Keratinocyte (primary cell): Measurements from ENCODE around the gene PAX7.

Source experiments
- CTCF ChIP-seq, 3 experiments: IDR thresholded peaks in 1 of 3; conservative IDR thresholded peaks in 1 of 3; optimal IDR thresholded peaks in 1 of 3; 2 replicates in 2 of 3; 3 replicates in 1 of 3; pipeline versions ENCODE3 to v1.5.1; 2011; ENCODE audit warnings: low read length in 3 of 3, mild to moderate bottlenecking in 3 of 3, moderate library complexity in 2 of 3, control low read depth in 1 of 3, inconsistent platforms in 1 of 3; ENCODE audit not compliant: insufficient read depth in 2 of 3; ENCODE audit errors: extremely low read depth in 1 of 3
- EZH2 ChIP-seq: IDR thresholded peaks from one replicate; pipeline ENCODE4 v1.6.1; 2012; ENCODE audit warnings: inconsistent platforms, mild to moderate bottlenecking, low read length, moderate library complexity

DNA sequence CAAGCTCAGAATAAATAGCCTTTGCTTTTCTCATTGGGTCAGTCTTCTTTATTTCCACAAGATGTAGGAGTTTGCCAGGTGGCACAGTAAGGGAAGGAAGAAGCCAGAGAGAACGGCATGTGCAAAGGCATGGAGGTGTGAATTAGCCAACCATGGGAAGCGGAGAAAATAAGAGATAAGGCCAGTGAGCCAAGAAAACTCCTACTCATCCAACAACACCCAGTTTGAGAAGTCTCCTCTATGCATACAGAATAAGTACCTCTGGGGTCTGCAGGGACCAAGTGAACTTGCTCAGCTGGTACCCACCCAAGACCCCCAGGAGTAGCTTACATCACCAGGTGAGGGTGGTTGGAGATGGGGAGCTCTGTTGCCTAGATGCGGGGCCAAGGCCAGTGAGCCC lies 162.1 kb downstream of the PAX7 start:
- TF ChIP-seq CTCF (optimal IDR thresholded peaks at IDR 0.05 in 1 of 3, IDR thresholded peaks at IDR 0.05 in 1 of 3, conservative IDR thresholded peaks at IDR 0.05 in 1 of 3; ENCODE audit: extremely low read depth in 1 of 3, insufficient read depth in 2 of 3, low read length in 3 of 3) (no peak), EZH2 (no peak)
